GM18505 (cell line): Measurements from ENCODE around the gene RGP1.

Experiments used
- ATAC-seq: cut with Tn5 transposase; IDR thresholded peaks from one replicate; pipeline ENCODE4 v1.9.1; 2021; ENCODE audit not compliant: unreplicated experiment
- POLR2A ChIP-seq: IDR thresholded peaks from 4 replicates; pipeline ENCODE4 v1.6.1; 2011; ENCODE audit warnings: borderline replicate concordance; ENCODE audit not compliant: insufficient read depth, insufficient read length; ENCODE audit errors: extremely low read depth

The RGP1 gene, protein sequence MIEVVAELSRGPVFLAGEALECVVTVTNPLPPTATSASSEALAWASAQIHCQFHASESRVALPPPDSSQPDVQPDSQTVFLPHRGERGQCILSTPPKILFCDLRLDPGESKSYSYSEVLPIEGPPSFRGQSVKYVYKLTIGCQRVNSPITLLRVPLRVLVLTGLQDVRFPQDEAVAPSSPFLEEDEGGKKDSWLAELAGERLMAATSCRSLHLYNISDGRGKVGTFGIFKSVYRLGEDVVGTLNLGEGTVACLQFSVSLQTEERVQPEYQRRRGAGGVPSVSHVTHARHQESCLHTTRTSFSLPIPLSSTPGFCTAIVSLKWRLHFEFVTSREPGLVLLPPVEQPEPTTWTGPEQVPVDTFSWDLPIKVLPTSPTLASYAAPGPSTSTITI

DNA sequence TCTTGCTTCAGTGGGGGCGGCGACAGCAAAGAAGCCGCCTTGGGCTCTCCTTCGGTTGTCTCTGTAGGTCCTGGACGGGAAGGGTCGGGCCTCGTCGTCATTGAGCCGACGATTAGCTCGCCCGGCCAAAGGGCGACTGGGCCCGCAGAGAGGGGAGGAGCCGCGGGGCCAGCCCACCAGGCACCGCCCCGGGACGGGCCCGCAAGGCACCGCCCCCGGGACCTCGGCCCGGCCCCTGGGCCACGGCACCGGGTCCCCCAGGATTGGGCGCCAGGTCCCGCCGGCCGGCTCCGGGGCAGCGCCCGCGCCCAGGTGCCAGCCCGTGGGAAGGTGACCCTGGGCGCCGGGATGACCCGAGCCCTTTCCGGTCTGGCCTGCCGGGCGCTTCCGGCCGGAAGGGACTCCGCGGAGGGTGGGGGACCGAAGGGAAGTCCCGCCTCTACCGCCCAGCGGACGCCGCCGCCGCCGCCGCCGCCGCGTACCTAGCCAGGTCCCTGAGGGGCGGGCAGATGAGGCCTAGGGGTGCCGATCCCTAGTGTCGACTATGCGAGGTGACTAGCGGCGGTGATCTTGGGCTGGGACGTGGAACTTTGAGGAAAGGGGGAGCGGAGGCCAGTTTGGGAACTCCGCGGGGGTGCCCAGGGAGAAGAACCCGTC is at the start of gene RGP1, which contains the start of gene GBA2:
RGP1 (plus strand) TSS at position 430 of the 657 bp plus-strand sequence. CDS start 469 bp downstream, outside the sequence.
GBA2 (minus strand) TSS at position 371 of the 657 bp plus-strand sequence. CDS start 524 bp downstream, outside the sequence.
- peak; percentile 76 for ATAC-seq
- peak; percentile 84 for TF ChIP-seq POLR2A

DNA sequence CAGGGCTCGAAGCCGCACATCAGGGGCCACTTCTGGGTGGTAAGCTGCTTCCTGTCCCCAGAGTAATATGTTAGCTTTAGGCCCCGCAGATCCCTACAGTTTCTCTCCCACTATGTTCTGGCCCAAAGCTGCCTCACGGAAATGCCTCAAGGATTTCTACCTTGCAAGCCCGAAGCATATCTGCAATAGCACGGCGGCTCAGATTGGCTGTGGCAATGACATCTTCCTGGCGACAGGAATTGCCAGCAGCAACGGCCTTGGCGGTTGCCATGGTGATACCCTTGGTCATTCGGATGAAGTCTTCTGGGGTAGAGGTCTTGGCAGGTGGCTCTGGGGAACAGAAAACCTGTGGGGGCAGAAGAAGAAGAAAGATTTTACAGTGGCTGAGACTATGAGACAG is 49.1 kb upstream of the RGP1 start:
- no peak for TF ChIP-seq POLR2A
- ATAC-seq: no peak

DNA sequence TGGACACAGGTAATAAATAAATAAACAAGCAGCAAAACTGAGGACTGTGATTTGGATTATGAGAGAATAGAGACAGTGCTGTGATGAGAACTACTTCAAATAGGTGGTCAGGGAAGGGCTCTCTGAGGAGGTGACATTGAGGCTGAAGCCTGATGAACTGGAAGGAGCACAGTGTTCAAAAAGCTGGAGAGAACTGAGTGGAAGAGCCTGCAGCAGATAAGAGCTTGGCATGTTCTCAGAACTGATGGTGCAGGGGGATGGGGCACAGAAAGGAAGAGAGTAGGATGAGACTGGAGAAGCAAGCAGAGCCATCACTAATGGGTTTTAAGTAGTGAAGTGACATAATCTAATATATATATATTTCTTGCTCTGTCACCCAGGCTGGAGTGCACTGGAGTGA is 48.1 kb upstream of the RGP1 start:
- no peak for TF ChIP-seq POLR2A
- no peak for ATAC-seq

DNA sequence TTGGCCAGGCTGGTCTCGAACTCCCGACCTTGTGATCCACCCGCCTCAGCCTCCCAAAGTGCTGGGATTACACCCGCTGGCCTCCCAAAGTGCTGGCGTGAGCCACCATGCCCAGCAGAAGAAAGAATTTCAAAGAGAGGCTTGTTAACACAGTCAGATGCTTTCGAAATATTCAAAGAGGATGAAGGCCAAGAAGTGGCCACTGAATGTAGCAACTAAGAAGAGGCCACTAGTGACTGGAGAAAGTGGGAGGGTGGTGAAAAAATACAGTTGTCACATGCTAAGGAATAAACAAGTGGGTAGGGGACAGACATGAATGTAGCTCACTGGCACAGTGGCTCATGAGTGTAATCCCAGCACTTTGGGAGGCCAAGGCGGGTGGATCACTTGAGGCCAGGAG is 46.4 kb upstream of the RGP1 start:
- no peak for TF ChIP-seq POLR2A
- ATAC-seq: no peak

DNA sequence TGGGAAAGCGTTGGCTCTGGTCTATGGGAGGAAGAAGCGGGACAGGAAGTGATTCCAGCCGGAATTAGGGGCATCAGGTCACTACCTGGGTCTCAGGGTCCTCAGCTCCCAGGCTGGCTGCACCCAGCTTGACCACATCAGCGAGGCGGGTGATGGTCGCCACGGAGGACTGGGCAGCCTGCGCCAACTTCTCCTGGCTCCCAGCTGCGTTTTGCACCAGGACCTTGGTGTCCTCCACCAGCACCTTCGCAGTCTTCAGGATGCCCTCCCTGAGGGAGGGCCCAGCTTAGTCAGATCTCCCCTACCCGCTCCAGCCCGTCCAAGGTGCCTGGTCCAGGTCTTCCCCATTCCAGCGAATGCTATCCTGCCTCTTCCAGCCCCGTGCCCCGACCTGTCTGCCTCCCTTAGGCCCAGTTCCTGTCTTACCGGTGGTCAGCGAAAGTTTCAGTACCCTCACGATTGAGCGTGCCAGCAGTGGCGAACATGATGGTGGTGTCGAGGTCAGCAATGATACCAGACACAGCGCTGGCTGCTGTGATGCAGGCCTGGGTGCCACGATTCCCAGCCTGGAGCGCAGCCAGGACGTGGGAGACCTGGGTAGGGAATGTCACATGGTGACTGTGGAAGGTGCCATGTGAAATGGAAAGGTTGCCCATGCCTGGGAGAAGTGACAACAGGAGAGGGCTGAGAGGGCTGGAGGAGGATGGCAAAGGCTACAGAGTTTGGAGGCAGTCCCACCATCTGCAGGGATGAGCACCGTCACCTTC is 45.0 kb upstream of the RGP1 start:
- no peak for ATAC-seq
- no peak for TF ChIP-seq POLR2A

DNA sequence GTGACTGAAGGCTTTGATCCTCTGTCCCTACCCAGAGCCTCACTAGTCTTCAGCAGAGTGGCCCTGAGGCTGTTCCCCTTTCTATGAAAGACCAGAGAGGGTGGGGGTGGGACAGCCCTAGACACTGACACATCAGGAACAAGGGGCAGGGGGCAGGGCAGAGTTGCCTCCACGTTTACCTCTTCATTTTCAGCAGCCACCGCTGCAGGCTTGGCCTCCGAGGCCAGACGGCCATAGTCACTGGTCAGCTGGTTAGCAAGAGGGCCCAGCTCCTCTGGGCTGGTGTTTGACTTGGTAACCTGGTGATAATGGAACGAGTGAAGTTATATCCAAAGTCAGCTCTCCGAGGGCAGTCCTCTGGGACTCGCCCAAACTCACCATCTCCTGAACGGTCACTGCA is 43.7 kb upstream of the RGP1 start:
- no peak for ATAC-seq

DNA sequence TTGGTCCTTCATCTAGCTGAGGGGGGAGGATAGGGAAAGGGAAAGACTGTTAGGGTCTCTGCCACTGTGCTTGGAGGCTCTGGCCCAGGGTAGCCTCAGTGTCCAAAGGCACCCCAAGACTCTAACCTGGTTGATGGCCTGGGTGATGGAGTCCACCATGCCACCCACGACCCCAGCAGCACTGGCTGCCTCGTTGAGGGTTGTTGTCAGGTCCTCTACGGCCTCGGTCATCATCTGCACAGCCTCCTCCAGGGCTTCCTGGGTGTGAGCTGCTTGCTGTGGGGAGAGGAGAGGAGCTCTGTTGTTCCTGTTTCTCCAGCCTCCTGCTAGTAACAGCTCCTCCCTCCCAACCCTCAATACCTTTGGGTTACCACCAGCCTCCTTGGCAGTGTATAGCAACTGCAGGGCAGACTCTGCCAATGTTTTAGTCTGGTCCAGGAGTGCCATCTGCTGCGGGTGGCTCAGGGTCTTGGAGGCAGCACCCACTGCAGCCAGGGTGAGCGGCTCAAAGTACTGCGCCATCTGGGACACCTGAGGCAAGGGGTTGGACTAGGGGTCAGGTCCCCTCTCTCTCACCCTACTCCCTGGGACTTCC is 43.2 kb upstream of the RGP1 start:
- TF ChIP-seq POLR2A: no peak
- ATAC-seq: no peak

More for the DNA sequence above, 43.7 kb upstream of the RGP1 start:
- no peak for TF ChIP-seq POLR2A

DNA sequence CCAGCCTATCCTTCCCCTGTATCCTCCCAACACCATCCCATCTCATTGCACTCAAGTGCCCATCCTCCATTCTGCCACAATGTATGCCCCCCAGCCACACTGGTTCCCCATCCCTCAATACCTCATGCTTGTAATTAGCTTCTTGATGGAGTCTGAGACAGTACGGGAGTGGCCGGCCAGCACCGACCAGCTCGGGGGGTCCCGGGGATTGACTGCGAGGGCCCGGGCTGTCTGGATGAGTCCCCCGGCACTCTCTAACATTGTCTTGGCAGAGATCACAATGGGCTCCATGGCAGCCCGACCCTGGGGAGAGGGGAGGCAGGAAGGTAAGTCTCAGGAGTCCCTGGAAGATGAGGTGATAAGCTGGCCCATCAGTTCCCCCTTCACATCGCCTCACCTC is 42.1 kb upstream of the RGP1 start:
- no peak for ATAC-seq

DNA sequence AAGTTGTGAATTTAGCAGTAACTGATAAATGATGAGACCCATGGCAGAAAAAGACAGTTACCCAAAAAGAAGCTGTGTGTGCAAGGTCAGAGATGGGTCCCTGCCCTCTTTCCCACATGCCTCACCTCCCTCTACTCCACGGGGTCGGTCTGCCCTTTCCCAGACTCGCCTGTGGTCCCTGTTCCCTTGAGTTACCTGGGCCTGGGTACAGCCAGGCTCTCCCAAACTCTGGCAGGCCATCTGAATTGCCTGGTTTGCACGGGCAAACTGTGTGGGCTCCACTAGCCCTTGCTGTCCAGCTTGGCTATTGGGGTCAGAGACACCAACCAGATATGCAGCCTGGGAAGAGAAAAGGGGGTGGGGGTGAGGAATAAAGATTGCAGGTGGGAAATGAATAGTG is 40.9 kb upstream of the RGP1 start:
- TF ChIP-seq POLR2A: no peak
- no peak for ATAC-seq

More for the DNA sequence above, 42.1 kb upstream of the RGP1 start:
- no peak for TF ChIP-seq POLR2A

DNA sequence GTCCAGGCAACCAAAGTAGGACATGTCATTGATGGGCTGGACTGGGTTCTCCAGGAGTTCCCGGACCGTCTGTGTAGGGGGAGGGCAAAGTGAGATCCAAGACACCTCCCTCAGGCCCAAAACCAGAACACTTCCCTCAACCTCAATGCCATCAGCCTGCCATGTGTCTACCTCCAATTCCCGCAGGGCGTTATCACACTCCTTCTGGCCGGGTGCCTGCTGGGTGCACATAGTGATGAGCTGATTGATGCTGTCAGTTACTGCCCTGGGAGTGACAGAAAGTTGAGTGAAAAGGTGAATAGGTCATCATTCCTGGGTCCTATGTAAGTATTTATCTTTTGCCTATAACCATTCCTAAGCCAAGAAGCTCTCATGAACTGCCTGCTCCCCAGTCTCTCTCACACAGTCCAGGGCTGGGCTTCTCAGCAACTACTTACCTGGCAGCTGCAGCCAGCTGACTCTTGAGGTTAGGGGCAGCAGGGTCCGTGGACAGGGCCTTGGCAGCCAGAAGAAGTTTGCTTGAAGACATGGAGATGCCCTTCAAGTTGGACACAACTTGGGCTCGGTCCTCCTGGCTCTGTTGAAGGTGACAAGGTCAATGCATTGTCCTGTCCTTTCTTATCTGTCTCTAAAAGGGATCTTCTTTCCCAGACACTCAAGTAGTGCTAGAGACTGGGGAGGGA is 38.1 kb upstream of the RGP1 start:
- no peak for ATAC-seq
- no peak for TF ChIP-seq POLR2A

DNA sequence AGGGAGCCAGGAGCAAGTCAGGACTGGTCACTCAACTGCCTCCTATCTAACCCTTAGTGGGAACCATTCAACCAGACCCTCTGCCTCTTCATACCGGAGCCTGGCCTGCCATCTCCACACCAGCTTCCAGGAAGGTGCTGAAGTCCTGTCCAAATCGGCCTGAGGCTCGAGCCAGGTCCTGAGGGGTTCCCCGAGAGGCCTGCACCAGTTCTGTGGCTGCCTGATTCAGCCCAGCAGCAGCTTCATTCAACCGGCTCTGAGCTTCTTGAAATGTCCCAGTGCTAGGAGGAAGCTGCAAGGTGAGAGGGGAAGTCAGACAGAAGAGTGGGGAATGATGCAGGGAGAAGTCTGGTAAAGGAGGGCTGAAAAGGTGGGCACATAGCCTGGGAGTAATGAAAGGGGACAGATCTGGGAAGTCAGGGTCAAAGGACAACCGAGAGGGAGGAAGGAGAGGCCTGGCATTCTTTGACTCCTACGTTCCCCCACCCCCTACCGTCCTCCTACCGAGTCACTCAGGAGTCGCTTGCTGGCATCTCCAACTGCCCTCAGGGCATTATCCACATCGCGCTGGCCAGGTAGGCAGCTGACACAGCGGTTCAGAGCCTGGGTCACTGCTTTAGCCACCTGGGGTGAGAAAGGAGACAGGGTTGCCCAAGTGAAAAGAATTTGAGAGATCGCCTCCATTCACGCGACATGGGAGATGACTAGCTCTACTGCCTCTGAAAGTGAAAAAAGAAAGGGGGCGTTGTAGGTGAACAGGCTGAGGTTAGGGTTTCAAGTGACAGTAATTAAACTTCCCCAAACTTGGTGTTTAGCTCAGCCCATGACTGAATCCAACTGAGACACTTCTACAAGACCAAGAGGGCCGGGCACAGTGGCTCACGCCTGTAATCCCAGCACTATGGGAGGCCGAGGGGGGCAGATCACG is 37.3 kb upstream of the RGP1 start:
- no peak for ATAC-seq
- TF ChIP-seq POLR2A: no peak
